ENCODE data around the gene DIAPH3. TPM values are rescaled to one million over a fixed set of nuclear protein-coding genes. Genes with fewer than 3 reads are reported as not detected.

Gene DIAPH3
- total and polyA plus RNA-seq, 2 donors (not counting 1 experiment from before 2014, with no cell fraction given): 0.03 to 0.10 TPM

DNA sequence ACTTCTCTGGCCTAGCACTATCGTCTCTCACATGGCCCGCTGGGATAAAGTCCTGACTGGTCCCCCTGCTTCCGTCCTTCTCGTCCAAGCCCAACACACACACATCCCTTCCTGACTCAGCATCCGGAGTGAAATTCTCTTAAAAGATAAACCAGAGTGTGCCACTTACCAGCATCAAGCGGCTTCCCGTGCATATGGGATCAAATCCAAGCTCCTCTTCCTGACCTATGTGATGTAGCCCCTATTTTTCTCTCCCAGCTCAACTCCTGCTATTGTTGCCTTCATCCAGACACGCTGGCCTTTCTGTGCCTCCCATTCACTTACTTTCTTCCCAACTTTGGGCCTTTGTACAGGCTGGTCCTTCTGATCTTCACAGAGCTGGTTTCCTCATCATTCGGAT is 530.4 kb downstream of the DIAPH3 start:
- TF ChIP-seq, protein P1, sequence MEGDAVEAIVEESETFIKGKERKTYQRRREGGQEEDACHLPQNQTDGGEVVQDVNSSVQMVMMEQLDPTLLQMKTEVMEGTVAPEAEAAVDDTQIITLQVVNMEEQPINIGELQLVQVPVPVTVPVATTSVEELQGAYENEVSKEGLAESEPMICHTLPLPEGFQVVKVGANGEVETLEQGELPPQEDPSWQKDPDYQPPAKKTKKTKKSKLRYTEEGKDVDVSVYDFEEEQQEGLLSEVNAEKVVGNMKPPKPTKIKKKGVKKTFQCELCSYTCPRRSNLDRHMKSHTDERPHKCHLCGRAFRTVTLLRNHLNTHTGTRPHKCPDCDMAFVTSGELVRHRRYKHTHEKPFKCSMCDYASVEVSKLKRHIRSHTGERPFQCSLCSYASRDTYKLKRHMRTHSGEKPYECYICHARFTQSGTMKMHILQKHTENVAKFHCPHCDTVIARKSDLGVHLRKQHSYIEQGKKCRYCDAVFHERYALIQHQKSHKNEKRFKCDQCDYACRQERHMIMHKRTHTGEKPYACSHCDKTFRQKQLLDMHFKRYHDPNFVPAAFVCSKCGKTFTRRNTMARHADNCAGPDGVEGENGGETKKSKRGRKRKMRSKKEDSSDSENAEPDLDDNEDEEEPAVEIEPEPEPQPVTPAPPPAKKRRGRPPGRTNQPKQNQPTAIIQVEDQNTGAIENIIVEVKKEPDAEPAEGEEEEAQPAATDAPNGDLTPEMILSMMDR (IDR thresholded peaks at IDR 0.05): no peak
- TF ChIP-seq EZH2 (IDR thresholded peaks at IDR 0.05; ENCODE audit: borderline replicate concordance, insufficient read depth, low read depth, low read length, poor library complexity, severe bottlenecking): no peak
- Mint-ChIP-seq H3K9me3 (ENCODE audit: insufficient read depth) (no peaks in the 10 kb centered on the region), H3K4me3 (no peak overlapping the region), H3K4me1 (no peaks in the 10 kb centered on the region), H3K27ac (no peak overlapping the region), H3K27me3 (no peaks in the 10 kb centered on the region)
- Histone ChIP-seq H4K20me1 (ENCODE audit: control insufficient read depth, insufficient read depth, low read length, poor library complexity, severe bottlenecking) (no peaks in the 10 kb centered on the region), H3K36me3 (replicated peaks in 1 of 2; ENCODE audit: control extremely low read depth in 1 of 2, control insufficient read depth in 1 of 2, extremely low read depth in 1 of 2, insufficient read depth in 2 of 2, low read length in 1 of 2) (no peaks in the 10 kb centered on the region), H3K4me1 (ENCODE audit: control insufficient read depth in 2 of 2, insufficient read depth in 2 of 2, low read length in 2 of 2) (no peaks in the 10 kb centered on the region), H3K27ac (ENCODE audit: low read length in 2 of 2) (no peak overlapping the region), H2AFZ (ENCODE audit: insufficient read depth, low read depth, low read length, poor library complexity, severe bottlenecking) (no peak overlapping the region), H3K27me3 (replicated peaks in 1 of 4; ENCODE audit: control extremely low read depth in 1 of 4, control insufficient read depth in 3 of 4, insufficient read depth in 4 of 4, low read length in 3 of 4) (no peaks in the 10 kb centered on the region), H3K9ac (ENCODE audit: low read length) (no peak overlapping the region), H3K4me2 (replicated peaks; ENCODE audit: low read depth, low read length, poor library complexity, severe bottlenecking) (no peak overlapping the region), H3K9me3 (ENCODE audit: control extremely low read depth in 1 of 3, control insufficient read depth in 2 of 3, insufficient read depth in 1 of 3, low read length in 2 of 3) (no peaks in the 10 kb centered on the region), H3K79me2 (ENCODE audit: control insufficient read depth, insufficient read depth, low read length) (no peaks in the 10 kb centered on the region), H3K4me3 (ENCODE audit: control extremely low read depth in 1 of 5, extremely low read depth in 1 of 5, insufficient read depth in 1 of 5, low read depth in 2 of 5, low read length in 4 of 5) (no peak overlapping the region)
- ChIA-PET CTCF (no interaction called here), POLR2A (no interaction called here)
- ATAC-seq (ENCODE audit: low read depth) (no peak), DNase-seq (no peak)
- WGBS (ENCODE audit: insufficient coverage): 97% methylated on average over 9 of the region's 9 CpGs
- intact Hi-C loops (cut with micrococcal nuclease): no loop called here

- Histone ChIP-seq H4K20me1 (ENCODE audit: control insufficient read depth, insufficient read depth, low read length, poor library complexity, severe bottlenecking) (no peaks in the 10 kb centered on the region), H3K4me1 (ENCODE audit: control insufficient read depth in 2 of 2, insufficient read depth in 2 of 2, low read length in 2 of 2) (no peaks in the 10 kb centered on the region), H3K79me2 (ENCODE audit: control insufficient read depth, insufficient read depth, low read length) (no peaks in the 10 kb centered on the region), H2AFZ (ENCODE audit: insufficient read depth, low read depth, low read length, poor library complexity, severe bottlenecking) (no peak overlapping the region), H3K27ac (ENCODE audit: low read length in 2 of 2) (no peak overlapping the region), H3K36me3 (replicated peaks in 1 of 2; ENCODE audit: control extremely low read depth in 1 of 2, control insufficient read depth in 1 of 2, extremely low read depth in 1 of 2, insufficient read depth in 2 of 2, low read length in 1 of 2) (no peaks in the 10 kb centered on the region), H3K4me2 (replicated peaks; ENCODE audit: low read depth, low read length, poor library complexity, severe bottlenecking) (no peak overlapping the region), H3K27me3 (replicated peaks in 1 of 4; ENCODE audit: control extremely low read depth in 1 of 4, control insufficient read depth in 3 of 4, insufficient read depth in 4 of 4, low read length in 3 of 4) (no peaks in the 10 kb centered on the region), H3K9me3 (ENCODE audit: control extremely low read depth in 1 of 3, control insufficient read depth in 2 of 3, insufficient read depth in 1 of 3, low read length in 2 of 3) (no peaks in the 10 kb centered on the region), H3K9ac (ENCODE audit: low read length) (no peak overlapping the region), H3K4me3 (ENCODE audit: control extremely low read depth in 1 of 5, extremely low read depth in 1 of 5, insufficient read depth in 1 of 5, low read depth in 2 of 5, low read length in 4 of 5) (no peak overlapping the region)
- H3K4me3 Mint-ChIP-seq: no peak overlapping the region
- ChIA-PET POLR2A (no interaction called here), CTCF (no interaction called here)
- no peak for ATAC-seq (ENCODE audit: low read depth)
- WGBS (ENCODE audit: insufficient coverage): 67% methylated on average over 1 of the region's 1 CpG
- H3K27ac Mint-ChIP-seq: no peak overlapping the region
- DNase-seq: no peak
- intact Hi-C loops (cut with micrococcal nuclease): no loop called here
- H3K9me3 Mint-ChIP-seq (ENCODE audit: insufficient read depth): no peaks in the 10 kb centered on the region
- H3K27me3 Mint-ChIP-seq: no peaks in the 10 kb centered on the region
- no peak for TF ChIP-seq EZH2 (IDR thresholded peaks at IDR 0.05; ENCODE audit: borderline replicate concordance, insufficient read depth, low read depth, low read length, poor library complexity, severe bottlenecking)
- TF ChIP-seq, protein P1 (IDR thresholded peaks at IDR 0.05): no peak
- H3K4me1 Mint-ChIP-seq: no peaks in the 10 kb centered on the region
Observed at GRCh38 chr13:59631271-59631670, 532.5 kb downstream of the DIAPH3 start.
